ENCODE data around the gene PLIN5. TPM values are rescaled to one million over a fixed set of nuclear protein-coding genes. Genes with fewer than 3 reads are reported as not detected.
A peak's percentile ranks its signal among the peaks of the same experiment; 100 is the strongest.

The PLIN5 gene, protein sequence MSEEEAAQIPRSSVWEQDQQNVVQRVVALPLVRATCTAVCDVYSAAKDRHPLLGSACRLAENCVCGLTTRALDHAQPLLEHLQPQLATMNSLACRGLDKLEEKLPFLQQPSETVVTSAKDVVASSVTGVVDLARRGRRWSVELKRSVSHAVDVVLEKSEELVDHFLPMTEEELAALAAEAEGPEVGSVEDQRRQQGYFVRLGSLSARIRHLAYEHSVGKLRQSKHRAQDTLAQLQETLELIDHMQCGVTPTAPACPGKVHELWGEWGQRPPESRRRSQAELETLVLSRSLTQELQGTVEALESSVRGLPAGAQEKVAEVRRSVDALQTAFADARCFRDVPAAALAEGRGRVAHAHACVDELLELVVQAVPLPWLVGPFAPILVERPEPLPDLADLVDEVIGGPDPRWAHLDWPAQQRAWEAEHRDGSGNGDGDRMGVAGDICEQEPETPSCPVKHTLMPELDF
- total RNA-seq = 1 to 10 TPM; 4.0 to 4.5 TPM

GRCh38 chr19:4534836-4535658 lies at the start of gene PLIN5:
Gene PLIN5, minus strand, starts transcription at chr19:4535224. Its CDS starts 1,150 bp downstream, at chr19:4534074.
- H3K36me3 ChIP-seq = no peaks in the 10 kb centered on the region
- H3K27me3 ChIP-seq (replicated peaks; ENCODE audit: insufficient read depth) = no peaks in the 10 kb centered on the region
- peaks cover 0 to 11% of the 10 kb centered on the region in 2 donors for H3K4me1 ChIP-seq (ENCODE audit: control insufficient read depth in 1 of 2, low read depth in 2 of 2)
- TF ChIP-seq, protein P1, sequence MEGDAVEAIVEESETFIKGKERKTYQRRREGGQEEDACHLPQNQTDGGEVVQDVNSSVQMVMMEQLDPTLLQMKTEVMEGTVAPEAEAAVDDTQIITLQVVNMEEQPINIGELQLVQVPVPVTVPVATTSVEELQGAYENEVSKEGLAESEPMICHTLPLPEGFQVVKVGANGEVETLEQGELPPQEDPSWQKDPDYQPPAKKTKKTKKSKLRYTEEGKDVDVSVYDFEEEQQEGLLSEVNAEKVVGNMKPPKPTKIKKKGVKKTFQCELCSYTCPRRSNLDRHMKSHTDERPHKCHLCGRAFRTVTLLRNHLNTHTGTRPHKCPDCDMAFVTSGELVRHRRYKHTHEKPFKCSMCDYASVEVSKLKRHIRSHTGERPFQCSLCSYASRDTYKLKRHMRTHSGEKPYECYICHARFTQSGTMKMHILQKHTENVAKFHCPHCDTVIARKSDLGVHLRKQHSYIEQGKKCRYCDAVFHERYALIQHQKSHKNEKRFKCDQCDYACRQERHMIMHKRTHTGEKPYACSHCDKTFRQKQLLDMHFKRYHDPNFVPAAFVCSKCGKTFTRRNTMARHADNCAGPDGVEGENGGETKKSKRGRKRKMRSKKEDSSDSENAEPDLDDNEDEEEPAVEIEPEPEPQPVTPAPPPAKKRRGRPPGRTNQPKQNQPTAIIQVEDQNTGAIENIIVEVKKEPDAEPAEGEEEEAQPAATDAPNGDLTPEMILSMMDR (IDR thresholded peaks at IDR 0.05) = no peak
- no peak for DNase-seq (ENCODE audit: low spot score)
- H3K27ac ChIP-seq = no peak within 1 kb of the TSS
- peak within 1 kb of the TSS; percentile 35 for H3K4me3 ChIP-seq
- H3K9me3 ChIP-seq = no peaks in the 10 kb centered on the region
- ATAC-seq (ENCODE audit: insufficient number of reproducible peaks, low FRiP score, low read depth) = no peak

DNA sequence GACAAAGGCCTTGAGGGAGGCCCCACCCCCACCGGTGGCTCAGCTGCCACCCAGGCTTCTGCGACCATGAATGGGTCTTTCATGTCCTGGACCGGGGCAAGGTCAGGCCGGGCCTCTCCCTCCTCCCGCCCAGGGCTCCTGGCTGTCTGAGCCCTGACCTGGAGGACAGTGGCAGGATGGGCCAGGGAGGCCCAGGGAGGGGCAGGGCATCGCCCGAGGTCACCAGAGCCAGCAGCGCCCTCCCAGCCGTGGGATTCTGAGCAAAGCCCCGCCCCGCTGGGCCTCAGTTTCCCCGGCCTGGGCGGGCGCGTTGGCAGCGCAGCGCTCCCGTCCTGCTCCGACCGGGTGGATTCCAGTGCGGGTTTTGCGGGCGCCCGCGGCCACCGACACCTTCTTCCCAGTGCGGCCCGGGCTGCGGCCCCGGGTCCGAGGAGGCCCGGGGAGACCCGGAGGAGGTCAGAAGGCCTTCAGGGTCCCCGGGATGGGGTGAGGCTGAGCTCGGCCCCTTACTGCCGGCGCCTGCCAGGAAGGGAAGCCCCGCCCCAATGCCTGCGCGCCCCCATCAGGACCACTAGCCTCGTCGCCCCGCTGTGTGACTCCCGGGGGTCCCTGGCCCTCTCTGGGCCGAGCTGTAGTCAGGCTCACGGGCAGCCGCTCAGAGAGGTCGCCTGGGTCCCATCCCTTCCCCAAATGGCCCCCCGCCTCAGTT lies 49.1 kb upstream of the PLIN5 start:
- DNase-seq (ENCODE audit: low spot score) = no peak
- ATAC-seq (ENCODE audit: insufficient number of reproducible peaks, low FRiP score, low read depth) = no peak
- Histone ChIP-seq H3K9me3 (no peaks in the 10 kb centered on the region), H3K36me3 (no peaks in the 10 kb centered on the region), H3K27ac (no peak overlapping the region), H3K4me3 (peak overlapping the region; percentile 18), H3K27me3 (replicated peaks; ENCODE audit: insufficient read depth) (peaks cover 18% of the 10 kb centered on the region), H3K4me1 (ENCODE audit: control insufficient read depth in 1 of 2, low read depth in 2 of 2) (peaks cover 0 to 11% of the 10 kb centered on the region in 2 donors)
- TF ChIP-seq, protein P1 (IDR thresholded peaks at IDR 0.05) = no peak

DNA sequence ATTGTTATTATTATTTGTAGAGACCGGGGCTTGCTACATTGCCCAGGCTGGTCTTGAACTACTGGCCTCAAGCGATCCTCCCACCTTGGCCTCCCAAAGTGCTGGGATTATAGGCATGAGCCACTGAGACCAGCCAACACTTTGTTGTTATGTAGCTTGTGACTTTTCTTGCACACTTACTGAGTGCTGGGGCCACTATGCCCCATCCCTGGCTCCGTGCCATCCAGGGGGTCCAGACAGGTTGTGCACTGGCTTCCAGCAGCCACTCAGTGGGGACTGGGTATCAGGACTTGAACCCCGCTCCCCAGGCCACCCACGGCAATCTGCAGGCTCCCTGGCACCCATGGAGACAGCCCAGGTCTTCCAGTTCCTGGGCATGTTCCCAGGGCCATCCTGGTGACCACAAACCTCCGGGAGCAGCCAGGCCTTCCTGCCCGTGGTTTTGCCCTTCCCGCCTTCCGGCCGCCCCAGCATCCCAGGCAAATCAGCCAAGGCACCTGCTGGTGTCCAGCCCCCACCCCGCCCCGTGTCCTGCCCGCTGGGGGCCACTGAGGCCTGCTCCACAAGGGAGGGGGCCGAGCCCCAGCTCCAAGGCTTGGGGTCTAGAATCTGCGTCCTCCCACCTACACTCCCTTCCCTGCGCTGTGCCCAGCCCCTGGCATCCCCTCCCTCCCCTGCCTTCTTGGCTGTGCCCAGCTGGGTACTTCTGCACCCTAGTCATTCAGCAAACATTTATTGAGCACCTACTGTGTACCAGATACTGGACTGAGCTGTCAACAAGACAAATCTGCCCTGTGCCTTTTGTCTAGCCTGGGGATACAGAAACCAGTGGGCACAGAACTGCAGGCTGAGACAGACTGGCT lies 48.2 kb upstream of the PLIN5 start:
- no peak overlapping the region for H3K4me3 ChIP-seq
- H3K4me1 ChIP-seq (ENCODE audit: control insufficient read depth in 1 of 2, low read depth in 2 of 2) = peaks cover 0 to 11% of the 10 kb centered on the region in 2 donors
- DNase-seq (ENCODE audit: low spot score) (no peak), ATAC-seq (ENCODE audit: insufficient number of reproducible peaks, low FRiP score, low read depth) (no peak)
- H3K27me3 ChIP-seq (replicated peaks; ENCODE audit: insufficient read depth) = peaks cover 18% of the 10 kb centered on the region
- TF ChIP-seq, protein P1 (IDR thresholded peaks at IDR 0.05) = no peak
- H3K27ac ChIP-seq = no peak overlapping the region
- H3K9me3 ChIP-seq = no peaks in the 10 kb centered on the region
- H3K36me3 ChIP-seq = no peaks in the 10 kb centered on the region

DNA sequence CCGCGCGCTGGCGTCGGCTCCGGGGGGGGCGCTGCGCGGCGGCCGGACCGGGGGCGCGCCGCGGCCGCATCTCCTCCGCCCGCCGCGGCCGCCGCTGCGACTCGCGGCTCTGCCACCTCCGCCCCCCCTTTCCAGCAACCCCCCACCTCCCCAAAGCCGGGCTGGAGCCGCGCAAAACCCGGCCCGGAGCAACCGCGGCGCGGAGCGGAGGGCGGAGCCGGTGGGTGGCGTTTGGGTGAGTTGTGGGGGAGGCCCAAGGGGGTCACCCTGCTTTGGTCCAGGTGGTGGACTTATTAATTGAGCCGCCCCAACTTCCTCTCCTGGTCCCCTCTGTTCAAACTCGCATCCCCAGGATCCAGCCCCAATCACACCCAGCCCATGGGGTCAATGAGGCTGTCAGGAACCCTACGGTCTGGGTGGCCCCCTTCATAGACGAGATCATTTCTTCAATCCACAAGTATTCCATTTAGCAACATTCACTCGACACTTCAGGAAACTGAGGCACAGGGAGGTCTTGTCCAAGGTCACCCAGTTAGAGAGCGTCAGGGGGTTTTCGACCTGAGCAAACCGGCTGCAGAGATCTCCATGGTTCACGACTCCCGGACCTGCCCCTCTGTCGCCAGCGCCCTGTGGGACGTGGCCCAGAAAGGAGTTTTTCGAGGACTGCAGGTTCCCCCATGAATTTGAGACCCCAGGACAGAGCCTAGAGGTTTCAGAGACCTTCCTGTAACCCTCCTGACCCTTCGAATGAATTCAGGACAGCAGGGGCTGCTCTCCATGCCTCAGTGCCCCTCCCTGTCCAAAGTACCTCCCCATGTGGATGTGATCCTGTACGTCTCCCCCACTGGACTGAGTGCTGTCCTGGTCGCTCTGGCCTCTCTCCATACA lies 46.9 kb upstream of the PLIN5 start:
- ATAC-seq (ENCODE audit: insufficient number of reproducible peaks, low FRiP score, low read depth) (no peak), DNase-seq (ENCODE audit: low spot score) (no peak)
- Histone ChIP-seq H3K36me3 (no peaks in the 10 kb centered on the region), H3K9me3 (no peaks in the 10 kb centered on the region), H3K27ac (no peak overlapping the region), H3K27me3 (replicated peaks; ENCODE audit: insufficient read depth) (peaks cover 18% of the 10 kb centered on the region), H3K4me1 (ENCODE audit: control insufficient read depth in 1 of 2, low read depth in 2 of 2) (peaks cover 0 to 11% of the 10 kb centered on the region in 2 donors), H3K4me3 (no peak overlapping the region)
- TF ChIP-seq, protein P1 (IDR thresholded peaks at IDR 0.05) = no peak

Measured in thoracic aorta (tissue), 2 donors.